ENCODE results near the gene GRIN2A.

GRCh38 chr16:10180771-10181163, 1.5 kb downstream of the GRIN2A start:
- no peak for TF ChIP-seq ZNF274 (IDR thresholded peaks at IDR 0.05; ENCODE audit: low read depth, low read length)
- no peak for TF ChIP-seq SUZ12 (IDR thresholded peaks at IDR 0.05; ENCODE audit: extremely low read depth, insufficient read depth, insufficient read length)
- no peak for TF ChIP-seq YY1 (IDR thresholded peaks at IDR 0.05; ENCODE audit: insufficient read depth, insufficient read length)

All from NT2/D1 (cell line).